GM12891 (cell line): ENCODE measurements around the gene MAD1L1.

Experiments
- PAX5 ChIP-seq: IDR thresholded peaks from 2 replicates; pipeline ENCODE4 v1.6.1; 2011; ENCODE audit warnings: low read length, moderate library complexity, mild to moderate bottlenecking; ENCODE audit not compliant: insufficient read depth, severe bottlenecking
- POLR2A ChIP-seq: IDR thresholded peaks from 2 replicates; pipeline ENCODE4 v1.6.1; 2011; ENCODE audit warnings: low read depth, low read length, control low read depth
- POLR2AphosphoS5 ChIP-seq: IDR thresholded peaks from 2 replicates; pipeline ENCODE4 v1.6.1; 2011; ENCODE audit warnings: low read depth, low read length, control low read depth
- POU2F2 ChIP-seq: IDR thresholded peaks from 2 replicates; pipeline ENCODE4 v1.6.1; 2011; ENCODE audit warnings: low read depth, mild to moderate bottlenecking, control low read depth, low read length, moderate library complexity
- SPI1 ChIP-seq: IDR thresholded peaks from 2 replicates; pipeline ENCODE4 v1.6.1; 2011; ENCODE audit warnings: low read depth, low read length, control low read depth
- TAF1 ChIP-seq: IDR thresholded peaks from 2 replicates; pipeline ENCODE4 v1.6.1; 2011; ENCODE audit warnings: low read depth, low read length, control low read depth

GRCh38 chr7:1978656-1979590 is 253.8 kb downstream of the MAD1L1 start:
- TF ChIP-seq TAF1 (no peak), POLR2A (no peak), POLR2AphosphoS5 (no peak), SPI1 (no peak), PAX5 (no peak), POU2F2 (no peak)
